HepG2 (cell line): ENCODE measurements around the gene TLK2. TPM values are rescaled to one million over a fixed set of nuclear protein-coding genes. Genes with fewer than 3 reads are reported as not detected.

ENCODE experiments used
- BORCS8-MEF2B ChIP-seq: sonication (generic); formaldehyde crosslinking; IDR thresholded peaks from 2 replicates; pipeline ENCODE4 v1.8.0; 2022; ENCODE audit warnings: mild to moderate bottlenecking, missing genetic modification reagents
- FIP1L1 ChIP-seq: fragments of 200-400 bp; formaldehyde crosslinking; IDR thresholded peaks from 2 replicates; pipeline ENCODE4 v1.6.1; 2018; ENCODE audit warnings: low read depth, mild to moderate bottlenecking, low read length, moderate library complexity, borderline replicate concordance; ENCODE audit not compliant: insufficient read depth
- FOXA3 ChIP-seq: IDR thresholded peaks from 2 replicates; pipeline ENCODE4 v1.6.1; 2016; ENCODE audit warnings: missing genetic modification reagents, missing compliant biosample characterization
- FOXO4 ChIP-seq: sonication (generic); formaldehyde crosslinking; conservative IDR thresholded peaks from 2 replicates; pipeline ENCODE4 v1.8.1; 2023; ENCODE audit warnings: missing genetic modification reagents
- GATAD2A ChIP-seq: IDR thresholded peaks from 2 replicates; pipeline ENCODE4 v1.6.1; 2016
- HNRNPLL ChIP-seq: fragments of 200-400 bp; formaldehyde crosslinking; IDR thresholded peaks from 2 replicates; pipeline ENCODE4 v1.6.1; 2017; ENCODE audit warnings: mild to moderate bottlenecking, low read depth, low read length; ENCODE audit not compliant: poor library complexity, severe bottlenecking
- IKZF5 ChIP-seq: IDR thresholded peaks from 2 replicates; pipeline ENCODE4 v1.6.1; 2018; ENCODE audit warnings: missing genetic modification reagents, mild to moderate bottlenecking, missing compliant biosample characterization
- KLF6 ChIP-seq: IDR thresholded peaks from 2 replicates; pipeline ENCODE4 v1.8.0; 2016; ENCODE audit warnings: missing biosample characterization, missing genetic modification reagents
- MATR3 ChIP-seq: sonication (generic); formaldehyde crosslinking; IDR thresholded peaks from 2 replicates; pipeline ENCODE4 v1.4.0; 2020; ENCODE audit warnings: missing genetic modification reagents
- RFX1 ChIP-seq: fragments of 450-650 bp; IDR thresholded peaks from 2 replicates; pipeline ENCODE4 v1.6.1; 2017
- SNAPC2 ChIP-seq: sonication (generic); formaldehyde crosslinking; IDR thresholded peaks from 2 replicates; pipeline ENCODE4 v1.8.1; 2022; ENCODE audit warnings: mild to moderate bottlenecking, missing genetic modification reagents
- SNAPC4 ChIP-seq: sonication (generic); formaldehyde crosslinking; IDR thresholded peaks from 2 replicates; pipeline ENCODE4 v1.4.0; 2020; ENCODE audit warnings: mild to moderate bottlenecking, missing genetic modification reagents
- SPEN ChIP-seq: sonication (generic); formaldehyde crosslinking; IDR thresholded peaks from 2 replicates; pipeline ENCODE4 v1.5.1; 2020; ENCODE audit warnings: low read depth, mild to moderate bottlenecking, missing genetic modification reagents
- TEAD3 ChIP-seq: optimal IDR thresholded peaks from 2 replicates; pipeline ENCODE3; 2016; ENCODE audit warnings: borderline replicate concordance
- TFE3 ChIP-seq: IDR thresholded peaks from 2 replicates; pipeline ENCODE4 v1.6.1; 2016
- ZMAT5 ChIP-seq: sonication (generic); formaldehyde crosslinking; IDR thresholded peaks from 2 replicates; pipeline ENCODE4 v1.5.0; 2020; ENCODE audit warnings: mild to moderate bottlenecking, low read depth, missing genetic modification reagents, borderline replicate concordance
- ZNF460 ChIP-seq: sonication (generic); formaldehyde crosslinking; IDR thresholded peaks from 2 replicates; pipeline ENCODE4 v1.5.1; 2020; ENCODE audit warnings: missing genetic modification reagents, mild to moderate bottlenecking, borderline replicate concordance
- ZNF546 ChIP-seq: sonication (generic); formaldehyde crosslinking; conservative IDR thresholded peaks from 2 replicates; pipeline ENCODE4 v1.8.1; 2023; ENCODE audit warnings: mild to moderate bottlenecking, missing genetic modification reagents
- ZNF737 ChIP-seq: sonication (generic); formaldehyde crosslinking; IDR thresholded peaks from 2 replicates; pipeline ENCODE4 v1.5.0; 2020; ENCODE audit warnings: missing genetic modification reagents, mild to moderate bottlenecking, borderline replicate concordance
- ZNF747 ChIP-seq: sonication (generic); formaldehyde crosslinking; IDR thresholded peaks from 2 replicates; pipeline ENCODE4 v1.8.1; 2023; ENCODE audit warnings: missing genetic modification reagents, mild to moderate bottlenecking, borderline replicate concordance
- ZSCAN12 ChIP-seq: sonication (generic); formaldehyde crosslinking; IDR thresholded peaks from 2 replicates; pipeline ENCODE4 v1.9.0; 2021; ENCODE audit warnings: mild to moderate bottlenecking, missing genetic modification reagents
- polyA plus RNA-seq, 8 experiments: library from polyadenylated mRNA; depleted of rRNA in 3 of 8; stranded (reverse) in 7 of 8; unstranded in 1 of 8; fragments of >200 nt; fragmentation: Illumina TruSeq in 4 of 8; extraction: Trizol in 4 of 8; gene quantifications; 2 replicates each; pipeline versions ENCODE4 v1.2.1 to v1.2.3, GENCODE V29; 2011 to 2016; ENCODE audit warnings: low read depth in 4 of 8, missing spikeins in 1 of 8, mixed read lengths in 1 of 8; ENCODE audit not compliant: insufficient read depth in 1 of 8
- total RNA-seq, 5 experiments: library from RNA; depleted of rRNA; stranded (reverse); fragments of >200 nt; fragmentation: Illumina TruSeq; extraction: Trizol; gene quantifications; 2 replicates each; pipeline ENCODE4 v1.2.3, GENCODE V29; 2016; ENCODE audit warnings: low read depth in 1 of 5

The TLK2 gene
- total and polyA plus RNA-seq, 2 of the 13 experiments (the other 11 are each of a cell fraction or from before 2014, with no cell fraction given): 58.7 to 60.8 TPM

- no peak for TF ChIP-seq ZMAT5 (CRISPR knock-in tag)
- TF ChIP-seq MATR3 (CRISPR knock-in tag): no peak
- no peak for TF ChIP-seq ZSCAN12 (CRISPR knock-in tag)
- TF ChIP-seq SPEN: no peak
- TF ChIP-seq GATAD2A (CRISPR knock-in tag): no peak
- TF ChIP-seq FOXA3: no peak
- TF ChIP-seq KLF6 (CRISPR knock-in tag): no peak
- TF ChIP-seq HNRNPLL: no peak
- no peak for TF ChIP-seq ZNF546 (CRISPR knock-in tag)
- no peak for TF ChIP-seq FOXO4 (CRISPR knock-in tag)
- TF ChIP-seq ZNF460 (CRISPR knock-in tag): no peak
- TF ChIP-seq IKZF5 (CRISPR knock-in tag): no peak
- no peak for TF ChIP-seq TEAD3
- no peak for TF ChIP-seq RFX1
- no peak for TF ChIP-seq BORCS8-MEF2B (CRISPR knock-in tag)
- TF ChIP-seq SNAPC4 (CRISPR knock-in tag): no peak
- TF ChIP-seq ZNF747 (CRISPR knock-in tag): no peak
- no peak for TF ChIP-seq ZNF737 (CRISPR knock-in tag)
- TF ChIP-seq FIP1L1: no peak
- no peak for TF ChIP-seq TFE3
- no peak for TF ChIP-seq SNAPC2
These were observed 140.2 kb downstream of the TLK2 start (continued) for GRCh38 chr17:62618647-62619416.
